Fibroblast of the conjunctiva (primary cell): ENCODE results near the gene LIMS1.
"Not testable (repeated sequence)": the region's sequence is repeated elsewhere in the genome, so short reads cannot be mapped to it uniquely, and the experiment has no call there.

Experiments used
- DNase-seq: peaks from one replicate; pipeline ENCODE4 v3.0.0-alpha.2; 2010; ENCODE audit warnings: low read depth

LIMS1 gene

DNA sequence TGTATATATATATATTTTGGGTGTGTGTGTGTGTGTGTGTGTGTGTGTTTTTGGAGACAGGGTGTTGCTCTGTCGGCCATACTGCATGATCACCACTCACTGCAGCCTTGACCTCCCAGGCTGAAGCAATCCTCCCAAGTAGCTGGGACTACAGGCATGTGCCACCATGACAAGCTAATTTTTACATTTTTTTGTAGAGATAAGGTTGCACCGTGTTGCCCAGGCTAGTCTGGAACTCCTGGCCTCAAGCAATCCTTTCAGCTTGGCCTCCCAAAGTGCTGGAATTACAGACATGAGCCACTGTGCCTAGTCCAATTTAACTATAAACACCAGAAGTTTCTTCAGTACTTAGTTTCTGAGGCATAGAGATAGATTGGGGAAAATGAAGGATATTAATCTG is 18.3 kb downstream of the LIMS1 start:
- no peak for DNase-seq

GRCh38 chr2:108553209-108553919 is 19.1 kb downstream of the LIMS1 start:
- no peak for DNase-seq

DNA sequence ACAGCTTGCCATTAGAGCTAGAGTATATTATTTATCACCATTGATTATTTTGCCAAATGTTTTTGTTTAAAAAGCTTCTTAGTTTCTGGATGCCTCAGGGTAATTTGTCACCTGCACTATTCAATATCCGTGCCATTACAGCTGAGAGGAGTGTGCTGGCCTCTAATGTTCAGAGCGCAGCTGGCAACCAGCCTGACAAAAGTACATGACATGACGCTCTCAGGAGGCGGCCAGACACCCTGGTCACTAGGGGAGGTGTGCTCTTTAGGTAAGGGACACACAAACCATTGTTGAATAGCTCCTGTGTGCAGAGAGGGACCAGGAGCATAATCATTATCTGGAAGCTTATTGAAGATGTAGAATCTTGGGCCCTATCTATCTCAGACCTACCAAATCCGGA is 20.3 kb downstream of the LIMS1 start:
- DNase-seq, result no peak

GRCh38 chr2:108555572-108555971 is 21.3 kb downstream of the LIMS1 start:
- DNase-seq, result no peak

DNA sequence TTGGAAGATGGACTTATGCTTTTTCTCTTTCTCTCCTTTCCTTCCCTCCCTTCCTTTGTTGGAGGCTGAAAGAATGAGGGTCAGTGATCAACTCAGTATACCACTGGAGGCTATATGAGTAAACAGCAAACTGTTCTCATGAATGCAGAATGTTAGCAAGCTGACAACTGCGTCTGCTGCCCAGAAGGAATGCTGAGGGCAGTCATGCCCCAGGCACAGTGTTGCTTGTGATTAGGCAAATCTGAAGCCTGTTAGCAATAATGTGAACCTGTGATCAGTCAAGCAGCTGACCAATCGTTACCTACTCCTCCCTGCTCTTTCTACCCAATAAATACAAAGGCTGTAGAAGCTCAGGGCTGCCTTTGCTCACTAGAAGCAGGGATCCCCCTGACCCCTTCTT is 22.3 kb downstream of the LIMS1 start:
- DNase-seq, result not testable (repeated sequence)

- no peak for DNase-seq
Measured at GRCh38 chr2:108560241-108560811, 26.1 kb downstream of the LIMS1 start.

- no peak for DNase-seq
Measured at GRCh38 chr2:108560895-108561530, 26.7 kb downstream of the LIMS1 start.

DNA sequence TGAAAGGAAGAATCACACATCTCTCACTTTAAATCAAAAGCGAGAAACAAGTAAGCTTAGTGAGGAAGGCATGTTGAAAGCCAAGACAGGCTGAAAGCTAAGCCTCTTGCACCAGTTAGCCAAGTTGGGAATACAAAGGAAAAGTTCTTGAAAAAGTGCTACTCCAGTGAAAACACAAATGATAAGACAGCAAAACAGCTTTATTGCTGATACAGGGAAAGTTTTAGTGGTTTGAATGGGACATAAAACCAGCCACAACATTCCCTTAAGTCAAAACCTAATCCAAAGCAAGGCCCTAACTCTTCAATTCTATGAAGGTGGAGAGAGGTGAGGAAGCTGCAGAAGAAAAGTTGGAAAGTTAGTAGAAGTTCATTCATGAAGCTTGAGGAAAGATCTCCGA is 28.0 kb downstream of the LIMS1 start:
- DNase-seq, result no peak

DNA sequence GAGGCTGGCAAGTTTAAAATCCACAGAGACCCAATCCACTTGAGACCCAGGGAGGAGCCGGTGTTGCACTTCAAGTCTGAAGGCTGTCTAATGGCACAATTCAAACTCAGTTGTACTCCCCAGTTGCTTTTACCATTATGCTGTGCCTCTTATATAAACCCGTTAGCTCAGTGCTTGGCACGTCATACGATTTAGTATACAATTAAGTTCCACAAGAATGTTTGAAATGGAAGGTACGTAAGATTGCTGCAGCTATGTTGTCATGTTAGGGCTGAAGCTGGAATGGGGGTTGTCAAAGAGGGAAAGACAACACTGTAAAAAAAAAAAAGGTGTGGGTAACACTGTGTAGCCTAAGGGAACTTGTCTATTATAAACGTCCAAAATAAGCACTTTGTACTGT is 30.2 kb downstream of the LIMS1 start:
- DNase-seq, result no peak

DNA sequence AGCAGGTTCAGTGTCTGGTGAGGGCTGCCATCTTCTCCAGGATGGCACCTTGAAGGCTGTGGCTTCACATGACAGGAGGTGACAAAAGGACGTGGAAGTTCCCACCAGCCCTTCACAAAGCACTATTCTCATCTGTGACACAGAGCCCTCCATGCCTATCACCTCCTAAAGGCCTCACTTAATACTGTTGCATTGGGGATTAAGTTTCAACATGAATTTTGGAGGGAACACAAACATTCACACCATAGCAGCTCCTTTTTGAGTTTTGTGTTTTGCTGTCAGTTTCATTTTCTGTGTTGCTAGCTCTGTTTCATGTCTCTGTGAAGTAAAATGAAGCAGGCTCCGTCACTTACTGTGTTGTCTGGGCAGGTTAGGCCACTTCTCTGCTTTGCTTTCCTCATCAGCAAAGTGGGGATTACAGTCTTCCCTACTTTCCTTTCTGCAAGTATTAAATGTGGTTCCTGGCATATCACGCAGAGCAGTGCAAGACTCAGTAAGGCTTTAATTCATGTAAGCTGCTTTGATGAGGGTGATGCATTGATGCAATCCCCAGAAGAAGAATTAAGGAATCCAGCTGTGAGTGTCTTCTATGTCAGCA is 31.6 kb downstream of the LIMS1 start:
- DNase-seq, result no peak

GRCh38 chr2:108570416-108570815 is 36.1 kb downstream of the LIMS1 start:
- DNase-seq, result no peak

GRCh38 chr2:108571286-108571685 is 37.0 kb downstream of the LIMS1 start:
- no peak for DNase-seq

DNA sequence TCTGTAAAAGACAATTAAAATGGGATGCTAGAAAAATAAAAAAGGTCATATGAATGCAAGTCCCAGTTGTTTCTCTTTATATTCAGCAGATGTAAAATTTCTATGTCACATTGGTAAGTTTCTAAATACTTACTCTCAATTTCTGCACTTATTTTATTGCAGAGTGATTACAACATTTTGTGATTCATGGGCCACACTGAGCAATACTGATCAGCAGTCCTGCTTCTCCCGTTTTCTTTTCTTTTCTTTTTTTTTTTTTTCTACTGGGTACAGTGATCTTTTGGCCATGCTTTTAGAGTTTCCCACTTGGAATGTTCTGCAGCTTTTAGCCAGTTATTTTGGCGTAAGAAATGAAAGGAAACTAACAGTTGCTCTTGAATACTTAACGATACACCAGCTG is 38.8 kb downstream of the LIMS1 start:
- DNase-seq, result peak; percentile 80

GRCh38 chr2:108574332-108574731 is 40.1 kb downstream of the LIMS1 start:
- no peak for DNase-seq

DNA sequence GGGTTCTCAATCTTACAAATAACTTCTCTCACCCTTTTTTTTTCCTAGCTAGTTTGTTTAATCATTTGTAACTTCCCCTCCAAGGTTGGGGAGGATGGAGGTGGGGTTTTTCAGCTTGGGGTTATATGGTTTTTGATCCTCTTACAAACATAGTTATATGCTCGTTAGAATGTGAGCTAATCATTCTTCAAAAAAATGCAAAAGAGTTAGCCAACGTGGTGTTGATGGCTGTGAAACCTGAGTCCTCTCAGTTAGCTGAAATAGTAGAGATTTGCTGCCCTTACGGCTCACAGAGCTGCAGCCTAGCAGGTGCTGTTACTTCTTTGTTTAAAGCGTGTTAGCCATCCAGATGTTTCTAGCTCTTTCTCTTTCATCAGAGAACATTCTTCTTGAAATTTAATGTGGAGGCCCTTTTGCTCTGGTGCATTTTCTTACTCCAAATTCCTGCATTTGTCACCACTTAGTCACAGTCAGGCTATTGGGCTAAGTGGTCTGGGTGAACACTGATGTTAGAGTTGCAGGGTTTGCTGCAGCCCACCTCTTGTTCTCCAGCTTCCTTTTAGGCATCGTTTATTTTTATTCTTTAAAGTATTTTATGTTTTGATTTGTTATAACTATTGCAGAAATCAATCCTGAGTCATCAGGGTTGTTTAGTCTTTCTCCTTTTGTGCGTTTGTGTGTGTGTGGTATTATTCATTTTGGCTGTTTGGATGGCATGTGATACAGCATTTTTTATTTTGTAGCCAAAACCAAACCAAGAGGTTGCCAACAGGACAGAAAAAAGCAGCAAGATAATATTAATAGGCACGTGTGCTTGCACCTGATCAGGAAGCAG is 41.1 kb downstream of the LIMS1 start:
- DNase-seq, result peak; percentile 47

DNA sequence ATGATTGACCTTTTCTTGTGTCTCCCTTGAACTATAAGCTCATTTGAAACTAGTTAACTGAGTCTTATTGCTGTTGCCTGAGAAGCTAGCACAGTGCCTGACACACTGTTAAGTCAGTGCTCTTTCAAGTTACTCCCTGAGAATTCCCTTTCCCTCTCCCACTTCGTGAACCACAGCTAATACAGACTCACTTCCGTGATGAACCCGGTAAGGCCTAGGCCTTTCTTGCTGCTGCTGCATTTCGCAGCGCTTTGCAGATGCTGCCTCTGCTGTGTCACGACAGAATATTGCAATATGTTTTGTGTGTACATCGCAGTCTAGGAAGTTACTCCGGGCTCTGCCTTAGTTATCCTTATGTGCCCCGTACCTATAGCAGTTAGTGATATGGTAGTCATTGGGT is 42.8 kb downstream of the LIMS1 start:
- DNase-seq, result no peak

GRCh38 chr2:108579623-108580022 is 45.4 kb downstream of the LIMS1 start:
- no peak for DNase-seq

GRCh38 chr2:108580050-108580449 is 45.8 kb downstream of the LIMS1 start:
- DNase-seq, result no peak

DNA sequence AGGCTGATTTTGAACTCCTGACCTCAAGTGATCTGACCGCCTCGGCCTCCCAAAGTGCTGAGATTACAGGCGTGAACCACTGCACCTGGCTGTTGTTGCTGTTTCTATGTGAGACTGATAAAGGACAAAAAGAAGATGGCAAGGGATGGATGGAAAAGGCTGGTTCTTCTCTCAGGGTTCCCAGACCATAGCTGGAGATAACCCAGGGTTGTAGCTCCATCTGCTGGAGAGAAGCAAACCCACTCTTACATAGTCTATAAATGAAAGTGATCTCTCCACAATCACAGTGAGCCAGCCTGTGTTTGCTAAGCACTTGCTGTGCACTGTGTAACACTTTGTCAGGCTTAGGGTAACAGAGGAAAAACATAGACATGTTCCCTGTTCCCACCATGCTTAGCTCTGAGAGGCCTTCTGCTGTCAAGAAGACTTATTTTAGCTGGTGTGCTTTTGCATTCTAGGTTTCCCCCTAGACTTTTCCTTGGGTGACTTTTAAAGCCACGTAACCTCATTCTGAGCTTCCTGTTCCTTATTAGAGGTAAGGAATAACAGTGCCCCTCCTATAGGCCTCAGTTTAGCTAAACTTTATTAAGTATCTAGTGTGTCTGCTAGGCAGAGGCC is 49.7 kb downstream of the LIMS1 start:
- DNase-seq, result peak; percentile 70

GRCh38 chr2:108585436-108585835 is 51.2 kb downstream of the LIMS1 start:
- DNase-seq, result no peak

DNA sequence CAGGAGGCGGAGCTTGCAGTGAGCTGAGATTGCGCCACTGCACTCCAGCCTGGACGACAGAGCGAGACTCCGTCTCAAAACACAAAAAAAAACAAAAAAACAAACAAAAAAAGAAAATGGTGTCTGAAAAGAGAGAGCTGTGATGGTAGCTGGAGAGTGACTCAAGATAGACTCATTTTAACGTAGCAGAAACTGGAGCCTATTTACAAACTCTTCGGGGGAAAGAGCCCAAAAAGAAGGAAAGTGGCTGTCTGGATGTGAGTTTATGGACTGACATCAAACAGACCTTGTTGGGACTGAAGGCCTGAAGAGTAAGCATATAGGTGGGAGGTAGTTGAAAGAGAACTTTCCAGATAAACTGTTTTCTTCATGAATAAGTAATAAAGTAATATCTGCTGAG is 51.8 kb downstream of the LIMS1 start:
- DNase-seq, result no peak

- DNase-seq, result no peak
Measured at GRCh38 chr2:108586631-108587030, 52.4 kb downstream of the LIMS1 start.
